ENCODE data around the gene MSANTD2. TPM values are rescaled to one million over a fixed set of nuclear protein-coding genes. Genes with fewer than 3 reads are reported as not detected.

MSANTD2 gene
- total and polyA plus RNA-seq, 12 donors = 2.4 to 15.9 (median 3.4) TPM

GRCh38 chr11:124718801-124719200, 81.4 kb downstream of the MSANTD2 start:
- H3K27ac ChIP-seq = peak overlapping the region in 3 of 10 donors; percentile 50 to 56 (median 50)
- H3K4me3 ChIP-seq = peak overlapping the region in 2 of 10 donors; percentile 49 to 54
- ATAC-seq (peak in 1 of 8 donors; percentile 34), DNase-seq (no peak)
- peaks cover 4 to 34% (median 15%) of the 10 kb centered on the region in 9 donors for H3K4me1 ChIP-seq
- intact Hi-C loops (cut with DNase I) = loop anchor here in 1 of 10 donors (5.0 kb wide), 1 partner anchor 44 kb away; the partner anchor contains the start of gene ESAM
- H3K36me3 ChIP-seq = no peaks in the 10 kb centered on the region
- no peaks in the 10 kb centered on the region for H3K9me3 ChIP-seq
- H3K27me3 ChIP-seq = peaks cover 0 to 81% (median 46%) of the 10 kb centered on the region in 7 donors
- TF ChIP-seq, protein P1, sequence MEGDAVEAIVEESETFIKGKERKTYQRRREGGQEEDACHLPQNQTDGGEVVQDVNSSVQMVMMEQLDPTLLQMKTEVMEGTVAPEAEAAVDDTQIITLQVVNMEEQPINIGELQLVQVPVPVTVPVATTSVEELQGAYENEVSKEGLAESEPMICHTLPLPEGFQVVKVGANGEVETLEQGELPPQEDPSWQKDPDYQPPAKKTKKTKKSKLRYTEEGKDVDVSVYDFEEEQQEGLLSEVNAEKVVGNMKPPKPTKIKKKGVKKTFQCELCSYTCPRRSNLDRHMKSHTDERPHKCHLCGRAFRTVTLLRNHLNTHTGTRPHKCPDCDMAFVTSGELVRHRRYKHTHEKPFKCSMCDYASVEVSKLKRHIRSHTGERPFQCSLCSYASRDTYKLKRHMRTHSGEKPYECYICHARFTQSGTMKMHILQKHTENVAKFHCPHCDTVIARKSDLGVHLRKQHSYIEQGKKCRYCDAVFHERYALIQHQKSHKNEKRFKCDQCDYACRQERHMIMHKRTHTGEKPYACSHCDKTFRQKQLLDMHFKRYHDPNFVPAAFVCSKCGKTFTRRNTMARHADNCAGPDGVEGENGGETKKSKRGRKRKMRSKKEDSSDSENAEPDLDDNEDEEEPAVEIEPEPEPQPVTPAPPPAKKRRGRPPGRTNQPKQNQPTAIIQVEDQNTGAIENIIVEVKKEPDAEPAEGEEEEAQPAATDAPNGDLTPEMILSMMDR (IDR thresholded peaks at IDR 0.05) = no peak
- WGBS, 2 donors = 40 to 52% methylated on average over 14 of the region's 14 CpGs

- H3K4me3 ChIP-seq = peak overlapping the region in 9 of 10 donors; percentile 33 to 56 (median 49)
- ATAC-seq (peak; percentile 49 to 82 (median 68)), DNase-seq (peak; percentile 32 to 71)
- intact Hi-C loops (cut with DNase I) = loop anchor here in 1 of 10 donors (5.0 kb wide), 1 partner anchor 44 kb away; the partner anchor contains the start of gene ESAM
- peaks cover 0 to 76% (median 40%) of the 10 kb centered on the region in 7 donors for H3K27me3 ChIP-seq
- TF ChIP-seq, protein P1 (IDR thresholded peaks at IDR 0.05) = no peak
- H3K36me3 ChIP-seq = no peaks in the 10 kb centered on the region
- peaks cover 4 to 34% (median 15%) of the 10 kb centered on the region in 9 donors for H3K4me1 ChIP-seq
- H3K9me3 ChIP-seq = no peaks in the 10 kb centered on the region
- 0 to 1% methylated on average over 45 of the region's 45 CpGs for WGBS, 2 donors
- H3K27ac ChIP-seq = peak overlapping the region in 9 of 10 donors; percentile 12 to 68 (median 50)
These were observed 82.2 kb downstream of the MSANTD2 start for GRCh38 chr11:124717786-124718651.

GRCh38 chr11:124717421-124717785, 82.8 kb downstream of the MSANTD2 start:
- DNase-seq = no peak
- H3K4me1 ChIP-seq = peaks cover 4 to 32% (median 15%) of the 10 kb centered on the region in 9 donors
- peak; percentile 44 to 82 (median 60) for ATAC-seq
- WGBS, 2 donors = 19 to 30% methylated on average over 7 of the region's 7 CpGs
- TF ChIP-seq, protein P1 (IDR thresholded peaks at IDR 0.05) = no peak
- intact Hi-C loops (cut with DNase I) = loop anchor here in 1 of 10 donors (5.0 kb wide), 1 partner anchor 45 kb away; the partner anchor contains the start of gene ESAM
- H3K36me3 ChIP-seq = no peaks in the 10 kb centered on the region
- peak overlapping the region in 8 of 10 donors; percentile 30 to 68 (median 52) for H3K27ac ChIP-seq
- peak overlapping the region in 9 of 10 donors; percentile 33 to 56 (median 49) for H3K4me3 ChIP-seq
- H3K9me3 ChIP-seq = no peaks in the 10 kb centered on the region
- peaks cover 0 to 70% (median 35%) of the 10 kb centered on the region in 7 donors for H3K27me3 ChIP-seq

GRCh38 chr11:124716591-124716990, 83.6 kb downstream of the MSANTD2 start:
- H3K27ac ChIP-seq = peak overlapping the region in 3 of 10 donors; percentile 31 to 68 (median 50)
- WGBS, 2 donors = 65 to 68% methylated on average over 3 of the region's 3 CpGs
- TF ChIP-seq, protein P1 (IDR thresholded peaks at IDR 0.05) = no peak
- H3K36me3 ChIP-seq = no peaks in the 10 kb centered on the region
- ATAC-seq = no peak
- no peak for DNase-seq
- no peaks in the 10 kb centered on the region for H3K9me3 ChIP-seq
- peaks cover 4 to 24% (median 15%) of the 10 kb centered on the region in 9 donors for H3K4me1 ChIP-seq
- H3K27me3 ChIP-seq = peaks cover 0 to 65% (median 28%) of the 10 kb centered on the region in 7 donors
- intact Hi-C loops (cut with DNase I) = loop anchor here in 1 of 10 donors (5.0 kb wide), 1 partner anchor 46 kb away; the partner anchor contains the start of gene ESAM
- H3K4me3 ChIP-seq = no peak overlapping the region
